Liver (tissue), 9 donors: Measurements from ENCODE around the gene LAMA5. TPM values are rescaled to one million over a fixed set of nuclear protein-coding genes. Genes with fewer than 3 reads are reported as not detected.

Source experiments
- DNase-seq: peaks from one replicate; pipeline ENCODE4 v3.0.0-alpha.2; 2017; ENCODE audit warnings: low spot score
- H3K27ac ChIP-seq, 2 donors: one replicate each; pipeline ENCODE4 v1.7.0; 2013; ENCODE audit warnings: inconsistent platforms in 2 of 2, low read length in 2 of 2, control low read depth in 1 of 2, low read depth in 1 of 2, mild to moderate bottlenecking in 1 of 2
- H3K27me3 ChIP-seq, 4 donors: one replicate each; pipeline versions ENCODE4 v1.6.1 to v1.7.0; 2013; ENCODE audit warnings: low read length in 3 of 4, inconsistent platforms in 1 of 4, mild to moderate bottlenecking in 1 of 4, moderate library complexity in 1 of 4; ENCODE audit not compliant: control insufficient read depth in 4 of 4, insufficient read depth in 4 of 4
- H3K36me3 ChIP-seq, 4 donors: one replicate each; pipeline versions ENCODE4 v1.6.1 to v1.7.0; 2013; ENCODE audit warnings: low read length in 3 of 4, mild to moderate bottlenecking in 3 of 4, low read depth in 1 of 4, moderate library complexity in 1 of 4; ENCODE audit not compliant: control insufficient read depth in 4 of 4, insufficient read depth in 3 of 4
- H3K4me1 ChIP-seq, 4 donors: one replicate each; pipeline versions ENCODE4 v1.6.1 to v1.7.0; 2013; ENCODE audit warnings: low read length in 3 of 4, mild to moderate bottlenecking in 3 of 4, moderate library complexity in 1 of 4; ENCODE audit not compliant: control insufficient read depth in 4 of 4, insufficient read depth in 4 of 4
- H3K4me3 ChIP-seq, 3 donors: one replicate each; pipeline versions ENCODE4 v1.6.1 to v1.7.0; 2013; ENCODE audit warnings: low read length in 3 of 3, control low read depth in 1 of 3, low read depth in 1 of 3, mild to moderate bottlenecking in 1 of 3
- H3K9ac ChIP-seq, 2 donors: one replicate each; pipeline ENCODE4 v1.7.0; 2013; ENCODE audit warnings: low read length in 2 of 2, mild to moderate bottlenecking in 2 of 2, moderate library complexity in 2 of 2, control low read depth in 1 of 2, low read depth in 1 of 2
- H3K9me3 ChIP-seq, 4 donors: one replicate each; pipeline versions ENCODE4 v1.6.1 to v1.7.0; 2013; ENCODE audit warnings: low read length in 3 of 4; ENCODE audit not compliant: control insufficient read depth in 4 of 4
- CTCF ChIP-seq: fragments of 150-350 bp; IDR thresholded peaks from 2 replicates; pipeline ENCODE4 v1.5.1; 2017; ENCODE audit warnings: improper control_type of control experiment, low read depth, low read length; ENCODE audit not compliant: missing input control
- EGR1 ChIP-seq, 2 donors: IDR thresholded peaks; 2 replicates each; pipeline ENCODE4 v1.6.1; 2016 to 2018; ENCODE audit warnings: antibody characterized with exemption in 2 of 2, low read depth in 2 of 2
- FOXA1 ChIP-seq: IDR thresholded peaks from 2 replicates; pipeline ENCODE4 v1.6.1; 2016; ENCODE audit warnings: antibody characterized with exemption
- FOXA2 ChIP-seq: IDR thresholded peaks from 2 replicates; pipeline ENCODE4 v1.6.1; 2016; ENCODE audit warnings: antibody characterized with exemption
- HNF4A ChIP-seq, 2 donors: conservative IDR thresholded peaks; 2 replicates each; pipeline ENCODE4 v1.6.1; 2016; ENCODE audit warnings: antibody characterized with exemption in 2 of 2, mild to moderate bottlenecking in 2 of 2
- JUND ChIP-seq, 2 donors: IDR thresholded peaks; 2 replicates each; pipeline ENCODE4 v1.6.1; 2016; ENCODE audit warnings: antibody characterized with exemption in 2 of 2
- MAX ChIP-seq: IDR thresholded peaks from 2 replicates; pipeline ENCODE4 v1.6.1; 2016; ENCODE audit warnings: antibody characterized with exemption
- NR2F2 ChIP-seq: IDR thresholded peaks from 2 replicates; pipeline ENCODE4 v1.6.1; 2016; ENCODE audit warnings: antibody characterized with exemption
- RAD21 ChIP-seq, 2 donors: IDR thresholded peaks; 2 replicates each; pipeline ENCODE4 v1.6.1; 2016; ENCODE audit warnings: antibody characterized with exemption in 2 of 2, mild to moderate bottlenecking in 2 of 2
- RXRA ChIP-seq, 2 donors: IDR thresholded peaks; 2 replicates each; pipeline ENCODE4 v1.6.1; 2017 to 2018; ENCODE audit warnings: antibody characterized with exemption in 2 of 2, mild to moderate bottlenecking in 1 of 2
- SP1 ChIP-seq: IDR thresholded peaks from 2 replicates; pipeline ENCODE4 v1.6.1; 2018; ENCODE audit warnings: antibody characterized with exemption, mild to moderate bottlenecking
- YY1 ChIP-seq: IDR thresholded peaks from 2 replicates; pipeline ENCODE4 v1.6.1; 2016; ENCODE audit warnings: antibody characterized with exemption, mild to moderate bottlenecking
- WGBS: extraction: QIAGEN DNeasy Blood & Tissue Kit; methylation state at CpG from one replicate; pipeline ENCODE4 v1.1.7; 2013; 5-methylcytosine and 5-hydroxymethylcytosine counted together
- polyA plus RNA-seq, 2 donors: library from polyadenylated mRNA; stranded (reverse) in 1 of 2; unstranded in 1 of 2; fragments of 200-250 nt in 1 of 2; fragments of >200 nt in 1 of 2; fragmentation: Nextera tagmentation in 1 of 2; extraction: Ambion mirVana in 1 of 2; gene quantifications; one replicate each; pipeline versions ENCODE4 v1.2.1 to v1.2.3, GENCODE V29; 2013 to 2015
- total RNA-seq, 2 donors: library from RNA; depleted of rRNA; stranded (reverse); fragments of >200 nt; gene quantifications; one replicate each; pipeline ENCODE4 v1.2.3, GENCODE V29; 2014
- TF ChIP-seq, protein P1 (sequence below): IDR thresholded peaks from 2 replicates; pipeline ENCODE4 v1.6.1; 2016; ENCODE audit warnings: antibody characterized with exemption, mild to moderate bottlenecking
- TF ChIP-seq, protein P2 (sequence below): IDR thresholded peaks from 2 replicates; pipeline ENCODE4 v1.6.1; 2016; ENCODE audit warnings: antibody characterized with exemption
- donor health status: healthy.
- donor health status: healthy.
- donor health status: healthy.
- donor health status: healthy.
- donor health status: healthy.

The LAMA5 gene
- total and polyA plus RNA-seq, 4 donors: 3.6 to 40.2 (median 13.7) TPM

DNA sequence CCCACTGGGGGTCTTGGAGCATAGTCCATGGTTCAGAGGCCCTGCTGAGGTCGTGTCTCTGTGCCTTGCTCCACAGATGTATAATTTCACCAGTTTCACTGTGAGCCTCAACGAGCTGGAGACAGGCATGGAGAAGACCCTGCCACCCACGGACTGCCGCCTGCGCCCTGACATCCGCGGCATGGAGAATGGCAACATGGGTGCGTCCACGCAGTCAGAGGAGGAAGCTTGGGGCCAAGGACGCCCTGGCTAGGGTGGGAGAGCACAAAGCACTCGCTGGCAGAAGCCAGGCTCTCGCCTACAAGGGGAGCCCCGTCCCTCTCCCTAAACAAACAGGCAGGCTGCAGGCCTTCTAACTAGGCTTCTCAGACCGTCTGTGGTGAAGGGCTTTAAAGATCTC lies 78.0 kb downstream of the LAMA5 start:
- DNase-seq: no peak
- H3K27ac ChIP-seq: no peak overlapping the region
- WGBS: 91% methylated on average over 14 of the region's 14 CpGs
- no peak for TF ChIP-seq SP1
- TF ChIP-seq HNF4A (conservative IDR thresholded peaks at IDR 0.05): no peak
- H3K9me3 ChIP-seq: no peaks in the 10 kb centered on the region
- peaks cover 0 to 10% (median 6%) of the 10 kb centered on the region in 4 donors for H3K4me1 ChIP-seq
- H3K27me3 ChIP-seq: no peaks in the 10 kb centered on the region
- H3K36me3 ChIP-seq: peaks cover 9 to 35% (median 29%) of the 10 kb centered on the region in 4 donors
- no peak overlapping the region for H3K9ac ChIP-seq
- no peak overlapping the region for H3K4me3 ChIP-seq

- Histone ChIP-seq H3K4me3 (no peak overlapping the region), H3K4me1 (peaks cover 0 to 10% (median 6%) of the 10 kb centered on the region in 4 donors), H3K36me3 (peaks cover 7 to 34% (median 28%) of the 10 kb centered on the region in 4 donors), H3K27ac (no peak overlapping the region), H3K9ac (no peak overlapping the region), H3K9me3 (no peaks in the 10 kb centered on the region), H3K27me3 (no peaks in the 10 kb centered on the region)
- TF ChIP-seq HNF4A (conservative IDR thresholded peaks at IDR 0.05): no peak
- TF ChIP-seq RAD21 (IDR thresholded peaks at IDR 0.05): no peak
- no peak for TF ChIP-seq RXRA (IDR thresholded peaks at IDR 0.05)
- TF ChIP-seq FOXA2: no peak
- TF ChIP-seq MAX: no peak
- TF ChIP-seq, protein P1, sequence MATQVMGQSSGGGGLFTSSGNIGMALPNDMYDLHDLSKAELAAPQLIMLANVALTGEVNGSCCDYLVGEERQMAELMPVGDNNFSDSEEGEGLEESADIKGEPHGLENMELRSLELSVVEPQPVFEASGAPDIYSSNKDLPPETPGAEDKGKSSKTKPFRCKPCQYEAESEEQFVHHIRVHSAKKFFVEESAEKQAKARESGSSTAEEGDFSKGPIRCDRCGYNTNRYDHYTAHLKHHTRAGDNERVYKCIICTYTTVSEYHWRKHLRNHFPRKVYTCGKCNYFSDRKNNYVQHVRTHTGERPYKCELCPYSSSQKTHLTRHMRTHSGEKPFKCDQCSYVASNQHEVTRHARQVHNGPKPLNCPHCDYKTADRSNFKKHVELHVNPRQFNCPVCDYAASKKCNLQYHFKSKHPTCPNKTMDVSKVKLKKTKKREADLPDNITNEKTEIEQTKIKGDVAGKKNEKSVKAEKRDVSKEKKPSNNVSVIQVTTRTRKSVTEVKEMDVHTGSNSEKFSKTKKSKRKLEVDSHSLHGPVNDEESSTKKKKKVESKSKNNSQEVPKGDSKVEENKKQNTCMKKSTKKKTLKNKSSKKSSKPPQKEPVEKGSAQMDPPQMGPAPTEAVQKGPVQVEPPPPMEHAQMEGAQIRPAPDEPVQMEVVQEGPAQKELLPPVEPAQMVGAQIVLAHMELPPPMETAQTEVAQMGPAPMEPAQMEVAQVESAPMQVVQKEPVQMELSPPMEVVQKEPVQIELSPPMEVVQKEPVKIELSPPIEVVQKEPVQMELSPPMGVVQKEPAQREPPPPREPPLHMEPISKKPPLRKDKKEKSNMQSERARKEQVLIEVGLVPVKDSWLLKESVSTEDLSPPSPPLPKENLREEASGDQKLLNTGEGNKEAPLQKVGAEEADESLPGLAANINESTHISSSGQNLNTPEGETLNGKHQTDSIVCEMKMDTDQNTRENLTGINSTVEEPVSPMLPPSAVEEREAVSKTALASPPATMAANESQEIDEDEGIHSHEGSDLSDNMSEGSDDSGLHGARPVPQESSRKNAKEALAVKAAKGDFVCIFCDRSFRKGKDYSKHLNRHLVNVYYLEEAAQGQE: no peak
- no peak for TF ChIP-seq NR2F2
- no peak for DNase-seq
- 97% methylated on average over 15 of the region's 15 CpGs for WGBS
These were observed 78.5 kb downstream of the LAMA5 start for GRCh38 chr20:62288535-62289105.

DNA sequence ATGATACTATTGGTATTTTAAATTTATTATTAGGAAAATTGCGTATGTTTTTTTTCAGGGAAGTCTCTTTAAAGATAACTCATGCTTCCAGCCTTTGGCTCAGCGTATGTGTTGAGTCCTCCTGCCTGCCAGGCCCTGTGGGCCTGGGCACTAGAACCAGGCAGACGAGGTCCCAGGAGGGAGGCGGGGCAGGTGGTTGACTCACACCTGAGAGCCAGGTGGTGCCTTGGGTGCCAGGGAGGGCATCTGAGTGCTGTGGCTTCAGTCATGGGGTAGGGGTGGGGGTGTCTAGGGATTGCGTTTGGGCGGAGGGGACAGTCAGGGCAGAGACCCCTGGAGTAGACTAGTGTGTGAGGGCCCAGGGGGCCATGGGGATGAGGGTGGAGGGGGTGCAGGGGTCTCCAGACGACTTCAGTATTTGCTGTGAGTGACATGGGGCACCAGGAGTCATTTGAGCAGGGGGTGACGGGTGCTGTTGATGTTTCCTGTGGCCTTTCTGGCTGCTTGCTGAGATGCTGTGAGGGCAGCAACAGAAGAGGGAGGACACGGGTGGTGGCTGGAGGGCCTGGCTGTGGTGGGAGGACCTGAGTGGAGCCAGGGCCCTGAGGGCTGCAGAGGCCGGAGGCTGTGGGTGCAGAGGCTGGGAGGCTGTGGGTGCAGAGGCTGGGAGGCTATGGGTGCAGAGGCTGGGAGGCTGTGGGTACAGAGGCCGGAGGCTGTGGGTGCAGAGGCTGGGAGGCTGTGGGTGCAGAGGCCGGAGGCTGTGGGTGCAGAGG lies 79.2 kb downstream of the LAMA5 start:
- Histone ChIP-seq H3K27ac (no peak overlapping the region), H3K36me3 (peaks cover 4 to 35% (median 23%) of the 10 kb centered on the region in 4 donors), H3K4me1 (peaks cover 0 to 10% (median 6%) of the 10 kb centered on the region in 4 donors), H3K9ac (no peak overlapping the region), H3K4me3 (no peak overlapping the region), H3K9me3 (no peaks in the 10 kb centered on the region), H3K27me3 (no peaks in the 10 kb centered on the region)
- DNase-seq: no peak
- WGBS: 94% methylated on average over 12 of the region's 12 CpGs
- TF ChIP-seq YY1 (no peak), RXRA (IDR thresholded peaks at IDR 0.05) (no peak), NR2F2 (no peak), EGR1 (IDR thresholded peaks at IDR 0.05; ENCODE audit: low read depth in 2 of 2) (no peak), FOXA1 (no peak), CTCF (no peak), MAX (no peak), JUND (IDR thresholded peaks at IDR 0.05) (no peak), HNF4A (conservative IDR thresholded peaks at IDR 0.05) (no peak), FOXA2 (no peak)
- TF ChIP-seq, protein P1: no peak
- TF ChIP-seq, protein P2, sequence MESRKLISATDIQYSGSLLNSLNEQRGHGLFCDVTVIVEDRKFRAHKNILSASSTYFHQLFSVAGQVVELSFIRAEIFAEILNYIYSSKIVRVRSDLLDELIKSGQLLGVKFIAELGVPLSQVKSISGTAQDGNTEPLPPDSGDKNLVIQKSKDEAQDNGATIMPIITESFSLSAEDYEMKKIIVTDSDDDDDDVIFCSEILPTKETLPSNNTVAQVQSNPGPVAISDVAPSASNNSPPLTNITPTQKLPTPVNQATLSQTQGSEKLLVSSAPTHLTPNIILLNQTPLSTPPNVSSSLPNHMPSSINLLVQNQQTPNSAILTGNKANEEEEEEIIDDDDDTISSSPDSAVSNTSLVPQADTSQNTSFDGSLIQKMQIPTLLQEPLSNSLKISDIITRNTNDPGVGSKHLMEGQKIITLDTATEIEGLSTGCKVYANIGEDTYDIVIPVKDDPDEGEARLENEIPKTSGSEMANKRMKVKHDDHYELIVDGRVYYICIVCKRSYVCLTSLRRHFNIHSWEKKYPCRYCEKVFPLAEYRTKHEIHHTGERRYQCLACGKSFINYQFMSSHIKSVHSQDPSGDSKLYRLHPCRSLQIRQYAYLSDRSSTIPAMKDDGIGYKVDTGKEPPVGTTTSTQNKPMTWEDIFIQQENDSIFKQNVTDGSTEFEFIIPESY: no peak
